Activated CD4-positive, alpha-beta T cell treated with anti-CD3 and anti-CD28 coated beads, Interleukin-2, amount 50 U/mL, for 16 hours (primary cell): ENCODE data around the gene MRPL43.
"Not testable (repeated sequence)": the region's sequence is repeated elsewhere in the genome, so short reads cannot be mapped to it uniquely, and the experiment has no call there.

Source experiments
- DNase-seq: peaks from one replicate; pipeline ENCODE4 v3.0.0-alpha.2; 2020

Gene MRPL43

DNA sequence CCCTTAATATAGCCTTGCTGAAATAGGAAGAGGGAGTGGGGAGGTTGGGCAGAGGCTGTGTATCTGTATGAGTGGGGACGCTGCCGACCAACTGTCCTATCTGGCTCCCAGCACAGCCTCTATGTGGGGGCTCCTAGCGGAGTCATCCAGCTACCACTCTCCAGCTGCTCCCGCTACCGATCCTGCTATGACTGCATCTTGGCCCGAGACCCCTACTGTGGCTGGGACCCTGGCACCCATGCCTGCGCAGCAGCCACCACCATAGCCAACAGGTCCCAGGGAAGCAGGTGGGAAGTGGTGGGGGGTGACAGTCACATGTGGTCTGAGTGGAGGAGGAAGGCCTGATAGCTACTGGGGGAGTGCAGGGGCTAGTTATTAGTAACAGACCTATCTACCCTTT is 6.6 kb downstream of the MRPL43 start:
- DNase-seq: no peak

DNA sequence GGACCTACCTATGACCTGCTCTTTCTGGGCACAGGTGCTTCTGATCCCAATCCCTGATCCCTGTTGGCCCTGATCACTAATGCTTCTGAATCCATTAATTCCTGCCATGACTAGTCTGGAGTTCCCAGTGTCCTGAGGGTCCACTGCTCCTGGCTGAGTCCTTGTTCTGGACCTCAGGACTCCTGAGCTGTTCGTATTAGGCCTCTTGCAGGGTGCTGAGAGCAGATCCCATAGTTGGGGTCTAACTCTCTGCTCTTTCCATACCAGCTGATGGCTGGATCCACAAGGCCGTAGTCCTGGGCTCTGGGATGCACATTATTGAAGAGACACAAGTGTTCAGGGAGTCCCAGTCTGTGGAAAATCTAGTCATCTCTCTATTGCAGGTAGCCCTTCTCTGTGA is 7.0 kb downstream of the MRPL43 start:
- DNase-seq: no peak

DNA sequence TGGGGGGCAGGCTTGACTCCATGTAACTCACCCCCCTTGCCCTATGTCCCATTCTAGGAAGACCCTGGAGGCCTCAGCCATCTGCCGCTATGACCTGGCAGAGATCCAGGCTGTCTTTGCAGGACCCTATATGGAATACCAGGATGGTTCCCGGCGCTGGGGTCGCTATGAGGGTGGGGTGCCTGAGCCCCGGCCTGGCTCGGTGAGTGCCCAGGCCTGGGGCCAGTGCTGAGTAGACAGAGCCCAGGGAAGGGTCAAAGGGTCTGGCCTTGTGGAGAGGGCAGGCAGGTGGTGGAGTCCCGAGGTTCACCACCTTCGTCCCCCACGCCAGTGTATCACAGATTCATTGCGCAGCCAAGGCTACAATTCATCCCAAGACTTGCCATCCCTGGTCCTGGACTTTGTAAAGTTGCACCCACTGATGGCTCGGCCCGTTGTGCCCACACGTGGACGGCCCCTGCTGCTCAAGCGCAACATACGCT is 7.5 kb downstream of the MRPL43 start:
- no peak for DNase-seq

DNA sequence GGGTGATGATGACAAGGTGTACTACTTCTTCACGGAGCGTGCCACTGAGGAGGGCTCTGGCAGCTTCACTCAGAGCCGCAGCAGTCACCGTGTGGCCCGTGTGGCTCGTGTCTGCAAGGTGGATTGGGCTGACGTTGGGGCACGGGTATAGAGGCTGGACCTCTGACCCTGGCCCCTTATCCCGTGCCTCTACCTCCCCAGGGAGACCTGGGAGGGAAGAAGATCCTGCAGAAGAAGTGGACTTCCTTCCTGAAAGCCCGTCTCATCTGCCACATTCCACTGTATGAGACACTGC is 8.4 kb downstream of the MRPL43 start:
- no peak for DNase-seq

DNA sequence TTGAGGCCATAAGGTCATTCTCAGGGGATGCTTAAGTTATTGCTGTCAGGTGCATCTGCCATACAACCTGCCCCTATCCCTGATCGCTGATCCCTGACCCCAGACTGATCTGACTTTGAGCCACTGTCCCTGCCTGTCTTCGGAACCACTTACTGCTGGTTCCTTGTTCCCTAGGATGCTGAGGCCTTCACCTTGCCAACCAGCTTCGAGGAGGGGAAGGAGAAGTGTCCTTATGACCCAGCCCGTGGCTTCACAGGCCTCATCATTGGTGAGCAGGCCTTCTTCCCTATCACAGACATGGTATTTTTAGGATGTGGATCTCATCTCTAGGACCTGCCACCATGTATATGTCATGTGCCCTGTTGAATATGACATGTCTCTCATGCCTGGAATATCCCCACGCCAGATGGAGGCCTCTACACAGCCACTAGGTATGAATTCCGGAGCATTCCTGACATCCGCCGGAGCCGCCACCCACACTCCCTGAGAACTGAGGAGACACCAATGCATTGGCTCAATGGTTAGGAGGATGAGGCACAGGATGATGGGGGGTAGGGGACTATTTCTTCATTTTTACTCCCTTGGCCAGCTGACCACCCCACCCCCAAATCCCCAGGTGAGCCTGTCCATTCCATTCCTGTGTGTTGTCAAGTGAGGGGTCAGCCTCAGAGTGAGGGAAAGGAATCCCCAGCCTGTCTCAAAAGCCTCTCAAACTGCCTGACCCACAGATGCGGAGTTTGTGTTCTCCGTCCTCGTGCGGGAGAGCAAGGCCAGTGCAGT is 9.0 kb downstream of the MRPL43 start:
- DNase-seq: no peak

DNA sequence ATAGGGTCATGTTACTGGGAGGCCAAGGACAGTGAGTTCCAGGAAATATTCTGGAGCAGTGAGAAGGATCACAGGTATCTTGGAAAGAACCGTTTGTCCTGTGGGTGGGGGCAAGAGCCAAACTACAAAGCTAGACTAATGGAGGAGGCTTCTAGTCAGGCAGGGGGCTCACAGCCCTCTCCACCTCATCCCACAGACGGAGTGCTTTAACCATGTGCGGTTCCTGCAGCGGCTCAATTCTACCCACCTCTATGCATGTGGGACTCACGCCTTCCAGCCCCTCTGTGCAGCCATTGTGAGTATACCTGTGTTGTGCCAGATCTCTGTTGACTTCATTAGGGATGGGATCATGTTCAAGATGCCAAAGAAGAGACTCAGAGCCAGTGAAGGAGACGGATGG is 9.9 kb downstream of the MRPL43 start:
- no peak for DNase-seq

DNA sequence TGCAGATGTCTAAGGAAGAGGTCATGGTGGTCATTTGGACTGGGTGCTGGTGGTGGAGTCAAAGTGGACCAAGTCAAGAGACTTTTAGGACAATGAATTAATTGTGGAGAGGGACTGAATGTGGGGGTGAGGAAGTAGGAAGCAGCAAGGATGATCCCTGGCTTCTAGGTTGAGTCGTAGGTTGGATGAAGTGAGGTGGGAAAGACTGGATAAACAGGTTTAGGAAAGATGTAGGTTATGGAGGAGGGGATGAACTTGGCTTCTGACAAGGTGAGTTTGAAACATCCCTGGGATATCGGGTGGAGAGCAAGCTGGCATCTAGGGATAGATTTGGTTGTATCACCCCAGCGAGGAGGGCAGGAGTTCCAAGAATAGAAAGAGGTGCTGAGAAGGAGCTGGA is 10.4 kb downstream of the MRPL43 start:
- no peak for DNase-seq

DNA sequence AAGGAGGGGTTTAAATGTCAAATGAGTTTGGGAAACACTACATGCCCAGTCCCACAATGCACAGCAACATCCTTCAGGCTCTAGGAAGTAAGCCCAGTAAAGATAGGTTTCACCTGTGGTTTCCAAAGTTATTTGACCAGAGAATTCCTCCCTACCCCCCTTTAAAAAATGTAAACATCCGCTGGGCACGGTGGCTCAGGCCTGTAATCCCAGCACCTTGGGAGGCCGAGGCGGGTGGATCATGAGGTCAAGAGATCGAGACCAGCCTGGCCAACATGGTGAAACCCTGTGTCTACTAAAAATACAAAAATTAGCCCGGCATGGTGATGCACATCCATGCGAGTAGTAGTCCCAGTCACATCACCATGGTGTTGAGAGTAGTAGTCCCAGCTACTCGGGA is 11.9 kb downstream of the MRPL43 start:
- not testable (repeated sequence) for DNase-seq

DNA sequence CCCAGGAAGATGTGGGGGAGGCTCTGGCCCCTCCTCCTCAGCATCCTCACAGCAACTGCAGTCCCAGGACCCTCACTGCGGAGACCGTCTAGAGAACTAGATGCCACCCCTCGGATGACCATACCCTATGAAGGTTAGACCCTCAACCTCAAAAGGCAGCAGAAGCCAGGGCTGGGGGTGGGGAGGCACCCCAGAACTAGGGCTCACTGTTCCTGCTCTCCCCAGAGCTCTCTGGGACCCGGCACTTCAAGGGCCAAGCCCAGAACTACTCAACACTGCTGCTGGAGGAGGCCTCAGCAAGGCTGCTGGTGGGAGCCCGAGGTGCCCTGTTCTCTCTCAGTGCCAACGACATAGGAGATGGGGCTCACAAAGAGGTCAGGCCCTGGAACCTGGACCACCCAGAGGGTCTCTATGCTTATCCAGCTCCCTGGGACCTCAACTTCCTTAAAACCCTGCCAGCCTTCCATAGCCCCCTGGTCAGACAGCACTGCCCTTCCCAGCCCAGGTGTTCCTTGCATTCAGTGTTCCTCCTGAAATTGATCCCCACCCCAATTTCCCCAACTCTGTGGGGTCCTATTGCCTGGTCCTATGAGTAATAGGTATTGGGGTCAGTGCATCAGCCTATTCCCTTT is 14.3 kb downstream of the MRPL43 start:
- no peak for DNase-seq

DNA sequence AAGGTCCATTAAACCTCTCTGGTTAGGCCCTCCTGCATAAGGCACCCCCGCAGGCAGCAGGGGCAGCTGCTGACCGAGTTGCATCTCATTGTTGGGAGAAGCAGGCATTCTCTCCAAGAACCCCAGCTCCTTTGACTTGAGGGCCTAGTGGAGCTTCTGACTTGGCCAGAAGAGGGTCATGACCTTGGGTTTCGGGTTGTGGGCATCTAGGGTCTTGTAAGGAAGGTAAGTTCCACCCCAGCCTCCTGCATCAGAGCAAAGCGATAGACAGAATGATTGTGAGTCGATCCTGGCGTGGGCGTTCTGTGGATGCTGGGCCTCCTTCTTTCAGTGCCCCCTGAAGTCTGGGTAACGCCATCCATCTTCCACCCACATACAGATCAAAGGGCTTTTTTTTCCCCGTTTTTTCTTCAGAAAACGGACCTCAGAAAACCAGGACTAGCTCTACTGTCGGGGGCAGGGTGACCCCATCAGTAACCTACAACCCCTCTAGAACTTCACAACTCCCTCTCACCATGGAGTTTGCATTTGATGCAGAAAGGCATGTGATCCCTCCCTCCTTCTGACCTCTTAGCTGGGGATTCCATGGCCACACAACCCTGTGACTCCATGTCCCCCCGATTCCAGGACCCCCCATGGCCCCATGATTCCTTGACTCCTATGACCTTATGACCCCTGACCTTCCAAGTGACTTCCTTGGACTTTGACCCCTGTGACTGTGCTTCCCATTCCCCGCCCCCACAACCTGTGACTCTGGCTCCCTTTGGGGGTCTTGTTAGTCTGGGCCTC is 15.0 kb downstream of the MRPL43 start:
- DNase-seq: no peak

DNA sequence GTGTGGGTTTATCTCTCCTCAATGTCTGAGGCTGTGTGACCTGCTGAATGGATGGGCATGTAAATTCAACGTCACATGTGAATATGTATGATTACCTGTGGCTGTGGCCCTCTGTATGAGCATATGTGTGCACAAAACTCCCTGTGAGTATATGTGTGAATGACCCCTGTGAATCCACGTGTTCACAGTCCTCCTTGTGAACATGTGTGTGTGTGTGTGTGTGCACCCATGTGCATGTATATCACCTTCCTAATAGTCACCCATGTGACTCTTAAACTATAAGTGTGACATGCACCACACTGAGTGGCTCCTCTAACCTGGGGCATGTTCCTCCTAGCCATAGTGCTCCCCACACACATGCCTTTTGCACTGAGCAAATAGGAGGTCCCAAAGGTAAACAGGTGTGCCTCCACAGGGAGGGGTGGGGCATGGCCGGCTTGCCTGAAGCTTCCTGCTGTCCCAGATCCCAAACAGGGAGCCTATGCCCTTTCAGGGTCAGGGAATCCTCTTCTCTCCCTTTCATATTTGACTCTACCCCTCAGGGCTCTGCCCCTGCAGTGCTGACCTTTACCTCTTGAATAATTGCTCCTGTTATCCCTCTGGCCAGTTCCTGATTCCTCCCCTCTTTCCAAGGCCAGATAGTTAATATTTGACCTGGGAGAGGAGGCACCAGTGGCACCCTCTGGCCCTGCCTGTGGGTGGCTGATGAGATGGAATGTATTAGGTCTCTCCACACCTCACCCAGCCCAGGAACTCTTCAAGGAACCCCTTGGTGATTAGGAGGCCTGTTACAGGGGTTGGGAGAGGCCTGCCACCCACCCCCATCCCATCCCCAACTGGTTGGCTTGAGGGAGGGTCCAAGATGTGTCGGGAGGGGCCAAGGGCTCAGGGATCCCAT is 16.1 kb downstream of the MRPL43 start:
- DNase-seq: no peak

DNA sequence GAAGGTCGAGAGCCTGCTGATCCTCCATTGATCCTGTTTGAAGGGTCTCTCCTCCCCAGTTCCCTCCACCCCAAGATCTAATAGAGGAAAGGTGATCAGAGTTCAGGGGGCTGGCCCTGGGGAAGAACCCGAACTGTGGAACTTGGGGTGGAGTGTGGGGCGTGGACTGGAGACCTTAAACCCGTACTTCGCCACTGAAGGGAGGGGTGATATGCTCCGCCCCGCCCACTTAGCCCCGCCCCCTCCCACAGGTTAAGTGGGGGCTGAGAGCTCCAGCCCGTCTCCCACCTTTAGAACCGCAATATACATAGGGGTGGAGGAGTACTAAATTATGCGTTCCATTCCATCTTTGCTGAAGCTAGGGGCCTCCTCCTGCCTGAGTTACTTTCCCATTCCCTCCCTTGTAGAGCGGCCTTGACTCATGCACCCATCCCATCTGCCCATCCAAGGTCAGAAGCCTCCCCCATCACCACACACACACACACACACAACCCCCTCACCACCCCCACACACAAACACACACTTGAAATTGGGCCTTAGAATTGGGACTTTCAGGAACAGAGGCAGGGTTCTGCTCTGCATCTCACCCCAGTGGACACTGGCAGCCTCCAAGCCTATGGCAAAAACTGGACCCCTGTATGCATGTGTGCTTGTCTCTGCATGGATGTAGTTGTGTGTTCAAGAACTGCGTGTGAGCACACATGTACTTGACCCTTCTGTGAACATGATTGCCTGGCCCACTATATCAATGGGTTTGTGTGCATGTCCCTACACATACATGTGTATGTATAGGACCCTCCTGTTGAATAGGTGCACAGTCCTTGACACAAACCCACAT is 17.0 kb downstream of the MRPL43 start:
- no peak for DNase-seq

DNA sequence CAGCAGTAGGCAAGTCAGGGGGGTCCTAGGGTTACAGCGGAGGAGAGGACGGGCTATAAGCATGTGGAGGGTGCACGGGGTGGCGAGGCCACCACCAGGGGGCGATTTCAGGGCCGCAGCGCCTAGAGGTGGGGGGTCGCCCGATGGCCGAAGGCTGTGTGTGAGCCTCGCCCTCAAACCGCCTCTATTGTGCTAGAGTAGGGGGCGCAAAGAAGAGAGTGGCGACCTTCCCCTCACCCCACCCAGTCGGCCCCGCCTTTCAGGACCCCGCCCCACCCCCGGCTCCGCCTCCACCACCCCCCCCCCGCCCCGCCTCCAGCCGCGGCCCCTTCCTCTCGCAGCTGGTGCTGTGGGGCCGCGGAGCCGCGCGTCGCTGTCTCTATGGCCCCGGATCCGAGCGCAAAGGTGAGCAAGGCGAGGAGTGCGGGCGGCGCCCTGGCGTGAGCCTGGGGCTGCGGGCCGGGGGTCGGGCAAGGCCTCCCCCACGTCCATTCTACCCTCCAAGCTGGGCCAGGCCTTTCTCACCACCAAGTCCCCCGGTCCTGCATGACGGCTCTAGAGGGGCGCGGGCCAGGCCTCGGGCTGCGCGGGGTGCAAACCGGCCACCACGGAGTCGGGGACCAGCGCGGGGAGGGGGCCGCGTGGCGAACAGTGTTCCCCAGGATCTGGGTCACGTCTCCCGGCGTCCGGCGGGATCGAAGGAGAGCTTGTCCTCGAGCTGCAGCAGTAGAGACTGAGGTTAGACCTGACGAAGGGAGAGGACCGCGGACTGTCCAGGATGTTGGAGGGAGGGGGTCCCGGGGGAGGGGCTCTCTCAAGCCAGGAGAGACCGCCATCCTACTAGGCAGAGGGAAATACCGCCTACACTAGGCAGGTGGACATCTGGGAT is 17.9 kb downstream of the MRPL43 start, which contains the start of gene SEMA4G:
SEMA4G (plus strand) TSS at position 318 of the 889 bp plus-strand sequence. CDS start 3,409 bp downstream, outside the sequence.
- peak; percentile 14 for DNase-seq

DNA sequence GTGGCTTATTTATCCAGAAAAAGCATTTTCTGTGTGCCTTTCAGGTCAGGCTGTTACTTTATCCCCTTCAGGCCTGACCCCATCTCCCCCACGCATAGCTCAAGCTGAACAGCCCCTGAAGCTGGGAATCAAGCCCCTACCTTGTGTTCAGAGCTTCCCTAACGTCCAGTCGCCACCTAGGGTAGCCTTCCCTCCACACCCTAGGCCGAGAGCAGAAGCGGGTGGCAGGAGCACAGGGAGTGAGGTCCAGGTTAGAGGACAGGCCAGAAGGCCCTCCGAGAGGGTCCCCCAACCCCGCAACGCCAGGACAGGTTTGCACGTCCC is 18.5 kb downstream of the MRPL43 start:
- DNase-seq: no peak

DNA sequence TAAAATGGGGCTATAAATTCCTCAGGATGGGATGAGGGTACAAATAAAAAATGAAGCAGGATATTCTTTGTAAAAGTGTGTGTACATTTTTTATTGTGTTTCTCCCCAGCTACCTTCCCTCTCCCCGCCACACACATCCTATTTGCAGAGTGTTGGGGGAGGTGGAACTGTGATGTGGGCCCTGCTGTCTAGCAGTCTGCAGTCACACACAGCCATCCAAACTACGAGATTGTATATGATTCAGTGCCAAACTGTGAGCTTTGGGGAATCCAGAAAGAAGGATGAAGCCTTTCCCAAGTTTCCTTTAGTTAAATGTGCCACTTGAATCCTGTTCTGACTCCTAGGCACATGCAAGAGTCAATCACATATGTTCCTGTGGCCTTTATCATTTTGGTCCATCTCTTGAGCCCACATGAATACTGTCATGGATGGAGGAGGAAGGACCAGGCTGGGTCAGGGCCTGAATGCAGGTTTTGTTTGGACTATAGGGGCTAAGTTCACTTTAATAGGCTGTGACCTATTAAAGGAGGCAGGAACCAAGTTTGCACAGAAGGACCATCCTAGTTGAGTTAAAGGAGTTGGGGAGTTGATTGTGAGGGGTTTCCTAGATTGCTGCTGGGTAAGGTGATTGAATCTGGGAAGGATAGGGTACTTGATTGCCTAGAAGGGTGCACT is 19.1 kb downstream of the MRPL43 start:
- no peak for DNase-seq

DNA sequence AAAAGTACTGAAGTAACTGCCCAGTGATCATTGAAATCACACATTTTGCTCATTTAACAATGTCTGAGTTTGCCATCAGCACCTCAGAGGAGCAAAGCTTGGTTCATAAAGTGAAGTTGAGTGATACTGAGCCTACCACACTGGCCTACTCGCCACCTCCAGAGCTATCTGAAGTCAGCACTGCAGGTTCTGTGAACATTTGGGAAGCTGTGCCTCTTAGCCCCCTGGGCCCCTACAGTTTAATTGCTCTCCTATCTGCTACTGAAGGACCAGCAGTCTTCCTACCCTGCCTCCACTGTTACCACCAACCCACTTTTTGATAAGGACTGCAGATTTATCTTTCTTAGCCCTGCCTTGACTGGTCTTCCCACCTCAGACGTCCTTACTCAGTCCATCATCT is 20.0 kb downstream of the MRPL43 start:
- no peak for DNase-seq

DNA sequence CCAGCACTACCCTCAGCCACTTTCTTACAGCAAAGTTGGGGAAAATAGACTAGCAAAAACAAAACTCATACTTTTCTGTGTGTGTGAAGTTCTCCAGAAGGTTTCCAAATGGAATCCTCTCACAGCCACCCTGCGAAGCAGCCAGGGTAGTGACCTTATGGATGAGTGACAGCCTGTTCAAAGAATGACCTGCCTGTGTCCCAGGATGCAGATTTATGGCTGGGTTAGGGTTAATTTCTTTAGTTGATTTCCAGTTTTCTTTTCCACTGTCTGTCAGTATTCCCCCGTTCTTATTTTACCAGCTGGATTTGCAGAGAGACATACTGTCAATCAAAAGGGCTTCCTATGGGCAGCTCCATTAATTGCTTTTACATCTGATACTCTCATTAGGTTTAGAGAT is 20.4 kb downstream of the MRPL43 start:
- DNase-seq: no peak

DNA sequence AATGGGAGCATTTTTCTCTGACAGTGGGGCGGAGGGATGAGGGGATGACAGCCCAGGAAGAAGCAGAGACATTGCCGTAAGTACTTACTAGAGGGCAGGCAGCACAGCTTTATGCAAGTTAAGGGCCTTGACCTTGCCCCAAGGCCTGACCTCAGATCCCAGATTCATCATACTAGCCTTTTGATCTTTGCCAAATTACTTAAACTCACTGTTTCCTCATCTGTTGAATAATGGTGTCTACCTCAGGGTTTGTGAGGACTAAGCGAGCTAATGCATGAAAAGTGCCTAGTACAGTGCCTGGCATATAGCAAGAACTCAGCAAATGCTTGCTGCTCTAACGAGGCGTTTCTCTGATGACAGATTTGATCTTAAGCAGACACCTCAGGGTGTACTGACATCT is 21.5 kb downstream of the MRPL43 start:
- DNase-seq: no peak

DNA sequence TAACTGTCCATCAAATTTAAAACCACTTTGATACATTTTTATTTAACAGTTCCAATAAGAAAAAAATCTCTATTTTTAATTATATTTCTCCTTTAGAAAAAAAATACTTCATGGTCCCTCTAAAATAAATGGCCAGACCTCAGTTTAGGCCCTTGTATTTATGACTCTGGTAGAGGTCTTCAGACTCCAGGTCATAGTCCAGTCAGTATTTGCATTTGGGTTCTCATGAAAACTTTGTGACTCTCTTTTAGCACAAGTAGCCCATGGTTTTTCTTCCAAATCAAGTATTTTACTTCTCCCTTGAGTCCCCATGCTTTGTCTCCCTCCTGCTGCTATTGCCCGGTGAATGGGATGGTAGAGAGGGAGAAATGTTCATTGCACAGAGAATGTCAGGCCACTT is 23.5 kb downstream of the MRPL43 start:
- no peak for DNase-seq

DNA sequence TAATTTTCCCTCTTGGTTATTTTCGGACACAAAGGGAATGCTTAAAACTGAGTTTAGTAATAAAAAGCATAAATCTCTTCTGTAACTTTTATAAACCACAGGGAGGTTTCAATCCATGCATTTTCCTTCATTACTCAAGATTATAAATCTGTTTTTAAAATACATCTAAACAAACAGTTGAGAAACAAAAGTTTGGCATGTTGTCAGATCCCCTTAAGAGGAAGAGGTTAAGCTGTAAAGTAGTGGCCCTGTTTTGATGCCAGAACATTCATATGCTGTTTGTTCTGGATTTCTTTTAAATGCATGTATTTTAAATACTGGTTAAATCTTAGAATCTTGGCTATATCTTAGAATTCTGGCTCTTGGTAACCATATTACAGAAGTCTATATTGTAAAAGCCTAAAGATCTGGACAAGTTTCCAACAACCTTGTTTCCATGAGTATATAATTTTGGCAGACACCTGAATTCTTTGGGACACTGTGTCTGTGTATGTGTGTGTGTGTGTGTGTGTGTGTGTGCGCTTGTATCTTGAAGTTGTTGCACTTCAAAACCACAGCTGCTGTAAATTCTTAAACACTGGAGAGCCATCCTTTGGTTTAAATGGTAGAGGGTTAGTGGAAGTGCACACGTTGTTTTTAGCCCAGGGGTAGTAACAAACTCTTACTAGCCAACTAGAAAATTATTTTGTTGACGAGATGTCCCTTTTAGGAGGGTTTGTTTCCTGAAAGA is 24.8 kb downstream of the MRPL43 start:
- no peak for DNase-seq
